H9 (cell line): Measurements from ENCODE around the gene SCLY. TPM values are rescaled to one million over a fixed set of nuclear protein-coding genes. Genes with fewer than 3 reads are reported as not detected.

ENCODE experiments used
- DNase-seq: peaks from one replicate; pipeline ENCODE4 v3.0.0-alpha.2; 2017
- H2AFZ ChIP-seq: one replicate; pipeline ENCODE4 v1.6.1; 2013; ENCODE audit warnings: mild to moderate bottlenecking, low read length, control low read depth, moderate library complexity
- H2AK5ac ChIP-seq: 2 replicates; pipeline ENCODE4 v1.6.1; 2013; ENCODE audit warnings: low read length, control low read depth, mixed read lengths; ENCODE audit not compliant: insufficient read length
- H2BK120ac ChIP-seq: one replicate; pipeline ENCODE4 v1.6.1; 2013; ENCODE audit warnings: low read depth, mild to moderate bottlenecking, low read length, control low read depth, inconsistent platforms; ENCODE audit not compliant: poor library complexity, severe bottlenecking
- H2BK12ac ChIP-seq: 2 replicates; pipeline ENCODE4 v1.6.1; 2013; ENCODE audit warnings: low read length, control low read depth, mixed read lengths, low read depth; ENCODE audit not compliant: insufficient read length
- H2BK15ac ChIP-seq: 2 replicates; pipeline ENCODE4 v1.6.1; 2013; ENCODE audit warnings: low read depth, low read length, control low read depth
- H2BK20ac ChIP-seq: one replicate; pipeline ENCODE4 v1.6.1; 2013; ENCODE audit warnings: low read depth, mild to moderate bottlenecking, low read length, control low read depth, inconsistent platforms; ENCODE audit not compliant: poor library complexity, severe bottlenecking
- H2BK5ac ChIP-seq: 2 replicates; pipeline ENCODE4 v1.6.1; 2013; ENCODE audit warnings: low read length, control low read depth, mixed read lengths; ENCODE audit not compliant: insufficient read length
- H3K14ac ChIP-seq: 2 replicates; pipeline ENCODE4 v1.6.1; 2013; ENCODE audit warnings: low read length, control low read depth; ENCODE audit not compliant: insufficient read depth
- H3K18ac ChIP-seq: 2 replicates; pipeline ENCODE4 v1.6.1; 2013; ENCODE audit warnings: low read depth, mild to moderate bottlenecking, mixed read lengths, low read length, control low read depth; ENCODE audit not compliant: insufficient read length
- H3K23ac ChIP-seq: 2 replicates; pipeline ENCODE4 v1.6.1; 2013; ENCODE audit warnings: low read length, control low read depth, mixed read lengths, low read depth; ENCODE audit not compliant: insufficient read length
- H3K23me2 ChIP-seq: 2 replicates; pipeline ENCODE4 v1.6.1; 2013; ENCODE audit warnings: low read depth, mild to moderate bottlenecking, mixed read lengths, low read length, control low read depth; ENCODE audit not compliant: insufficient read length, poor library complexity, severe bottlenecking
- H3K27ac ChIP-seq: 2 replicates; pipeline ENCODE4 v1.5.1; 2013; ENCODE audit warnings: low read length, control low read depth, mixed read lengths, low read depth; ENCODE audit not compliant: insufficient read length
- H3K27me3 ChIP-seq: 2 replicates; pipeline ENCODE4 v1.6.1; 2013; ENCODE audit warnings: low read length, control low read depth, inconsistent platforms; ENCODE audit not compliant: insufficient read depth
- H3K4ac ChIP-seq: 2 replicates; pipeline ENCODE4 v1.6.1; 2013; ENCODE audit warnings: low read depth, mild to moderate bottlenecking, control low read depth, inconsistent platforms, low read length, moderate library complexity
- H3K4me1 ChIP-seq: 2 replicates; pipeline ENCODE4 v1.6.1; 2013; ENCODE audit warnings: low read length, control low read depth, inconsistent platforms; ENCODE audit not compliant: insufficient read depth
- H3K4me2 ChIP-seq: 2 replicates; pipeline ENCODE4 v1.6.1; 2013; ENCODE audit warnings: low read length, control low read depth, mixed read lengths; ENCODE audit not compliant: insufficient read length, insufficient read depth
- H3K56ac ChIP-seq: 2 replicates; pipeline ENCODE4 v1.6.1; 2013; ENCODE audit warnings: low read depth, mild to moderate bottlenecking, mixed read lengths, low read length, control low read depth; ENCODE audit not compliant: insufficient read length
- H3K79me1 ChIP-seq: 2 replicates; pipeline ENCODE4 v1.6.1; 2013; ENCODE audit warnings: low read depth, mild to moderate bottlenecking, moderate library complexity, low read length, control low read depth, inconsistent platforms; ENCODE audit not compliant: insufficient read depth, poor library complexity, severe bottlenecking
- H3K79me2 ChIP-seq: 2 replicates; pipeline ENCODE4 v1.6.1; 2013; ENCODE audit warnings: low read length, control low read depth, inconsistent platforms; ENCODE audit not compliant: insufficient read depth
- H3K9ac ChIP-seq: 2 replicates; pipeline ENCODE4 v1.6.1; 2013; ENCODE audit warnings: low read length, control low read depth, mixed read lengths; ENCODE audit not compliant: insufficient read length; ENCODE audit errors: extremely low read depth
- H3K9me3 ChIP-seq: one replicate; pipeline ENCODE4 v1.6.1; 2013; ENCODE audit warnings: low read depth, low read length, inconsistent platforms; ENCODE audit not compliant: control insufficient read depth
- H3T11ph ChIP-seq: one replicate; pipeline ENCODE4 v1.6.1; 2013; ENCODE audit warnings: mild to moderate bottlenecking, low read length, control low read depth, inconsistent platforms
- H4K20me1 ChIP-seq: one replicate; pipeline ENCODE4 v1.6.1; 2013; ENCODE audit not compliant: control insufficient read depth, insufficient read length, insufficient read depth
- H4K5ac ChIP-seq: 2 replicates; pipeline ENCODE4 v1.6.1; 2013; ENCODE audit warnings: low read depth, mild to moderate bottlenecking, mixed read lengths, low read length, control low read depth; ENCODE audit not compliant: insufficient read length
- H4K8ac ChIP-seq: replicated peaks from 2 replicates; pipeline ENCODE4 v1.6.1; 2013; ENCODE audit warnings: low read length, control low read depth, mixed read lengths, low read depth; ENCODE audit not compliant: insufficient read length
- H4K91ac ChIP-seq: 2 replicates; pipeline ENCODE4 v1.6.1; 2013; ENCODE audit warnings: low read depth, mild to moderate bottlenecking, moderate library complexity, mixed read lengths, low read length, control low read depth; ENCODE audit not compliant: insufficient read length
- H3K27ac Mint-ChIP-seq, 3 experiments: 2 replicates in 2 of 3; 3 replicates in 1 of 3; pipeline ENCODE4 v1.8.0; 2020 to 2021; ENCODE audit warnings: mixed read lengths in 3 of 3, mild to moderate bottlenecking in 1 of 3, moderate library complexity in 1 of 3
- H3K27me3 Mint-ChIP-seq: 2 replicates; pipeline ENCODE4 v1.8.0; 2021; ENCODE audit warnings: low read depth, mild to moderate bottlenecking, moderate library complexity, mixed read lengths
- H3K36me3 Mint-ChIP-seq, 3 experiments: 2 replicates in 2 of 3; 3 replicates in 1 of 3; pipeline ENCODE4 v1.8.0; 2020 to 2021; ENCODE audit warnings: low read depth in 3 of 3, mixed read lengths in 3 of 3; ENCODE audit not compliant: insufficient read depth in 1 of 3
- H3K4me1 Mint-ChIP-seq, 2 experiments: 2 replicates each; pipeline ENCODE4 v1.8.0; 2020; ENCODE audit warnings: mixed read lengths in 2 of 2
- H3K4me3 Mint-ChIP-seq, 2 experiments: 2 replicates in 1 of 2; 3 replicates in 1 of 2; pipeline ENCODE4 v1.8.0; 2020 to 2021; ENCODE audit warnings: mild to moderate bottlenecking in 2 of 2, mixed read lengths in 2 of 2, moderate library complexity in 1 of 2
- H3K9me3 Mint-ChIP-seq, 2 experiments: 2 replicates in 1 of 2; 3 replicates in 1 of 2; pipeline ENCODE4 v1.8.0; 2020; ENCODE audit warnings: mild to moderate bottlenecking in 2 of 2, mixed read lengths in 2 of 2, moderate library complexity in 1 of 2
- CTCF ChIP-seq: fragments of 200-600 bp; sonication (generic); conservative IDR thresholded peaks from 3 replicates; pipeline ENCODE4 v1.8.0; 2021; ENCODE audit warnings: antibody characterized with exemption, mild to moderate bottlenecking
- WGBS: extraction: QIAGEN DNeasy Blood & Tissue Kit; methylation state at CpG from one replicate; pipeline ENCODE4 v1.1.7; 2013; ENCODE audit warnings: missing lambda C conversion rate, low lambda C conversion rate, mixed read lengths; ENCODE audit not compliant: insufficient read length; ENCODE audit errors: extremely low coverage; 5-methylcytosine and 5-hydroxymethylcytosine counted together
- total RNA-seq: library from RNA; stranded (reverse); gene quantifications from 2 replicates; pipeline ENCODE4 v1.2.1, GENCODE V29; 2021

The SCLY gene
- total RNA-seq, 1 experiment from 2014 or later = 55.3 TPM

GRCh38 chr2:238065071-238065846, 4.5 kb downstream of the SCLY start:
- H3K56ac ChIP-seq = no peak overlapping the region
- Mint-ChIP-seq H3K27me3 (no peaks in the 10 kb centered on the region), H3K4me1 (peaks cover 19 to 25% of the 10 kb centered on the region in 2 experiments), H3K4me3 (no peak overlapping the region), H3K9me3 (no peaks in the 10 kb centered on the region), H3K36me3 (peaks cover 49 to 63% (median 57%) of the 10 kb centered on the region in 3 experiments; a peak in 6 of 7 replicates), H3K27ac (no peak overlapping the region; a peak in 1 of 7 replicates)
- H3K9ac ChIP-seq = no peak overlapping the region
- no peak overlapping the region for H3K4ac ChIP-seq
- no peaks in the 10 kb centered on the region for H3K9me3 ChIP-seq
- H3K79me2 ChIP-seq = peaks cover 2% of the 10 kb centered on the region; the same call in 1 of the 2 replicates
- no peaks in the 10 kb centered on the region for H3K27me3 ChIP-seq
- no peak overlapping the region for H3K14ac ChIP-seq
- DNase-seq = no peak
- no peak overlapping the region for H4K8ac ChIP-seq
- TF ChIP-seq CTCF = no peak
- no peak overlapping the region for H2AFZ ChIP-seq
- no peak overlapping the region for H3T11ph ChIP-seq
- no peak overlapping the region for H3K4me2 ChIP-seq
- no peak overlapping the region for H2BK20ac ChIP-seq
- H3K23me2 ChIP-seq = peaks cover 6% of the 10 kb centered on the region
- no peak overlapping the region for H4K5ac ChIP-seq
- no peak overlapping the region for H2BK120ac ChIP-seq
- H3K79me1 ChIP-seq = peaks cover 7% of the 10 kb centered on the region
- H3K27ac ChIP-seq = no peak overlapping the region
- no peak overlapping the region for H3K18ac ChIP-seq
- no peak overlapping the region for H2BK15ac ChIP-seq
- no peak overlapping the region for H2BK5ac ChIP-seq
- H2BK12ac ChIP-seq = no peak overlapping the region
- no CpG with 5 or more reads among the region's 18 CpGs for WGBS
- H3K23ac ChIP-seq = no peak overlapping the region
- H2AK5ac ChIP-seq = no peak overlapping the region
- H3K4me1 ChIP-seq = peaks cover 6% of the 10 kb centered on the region
- H4K20me1 ChIP-seq = no peaks in the 10 kb centered on the region
- no peak overlapping the region for H4K91ac ChIP-seq
